ENCODE results near the gene SUMF2.
"Not testable (repeated sequence)": the region's sequence is repeated elsewhere in the genome, so short reads cannot be mapped to it uniquely, and the experiment has no call there.

SUMF2 gene

DNA sequence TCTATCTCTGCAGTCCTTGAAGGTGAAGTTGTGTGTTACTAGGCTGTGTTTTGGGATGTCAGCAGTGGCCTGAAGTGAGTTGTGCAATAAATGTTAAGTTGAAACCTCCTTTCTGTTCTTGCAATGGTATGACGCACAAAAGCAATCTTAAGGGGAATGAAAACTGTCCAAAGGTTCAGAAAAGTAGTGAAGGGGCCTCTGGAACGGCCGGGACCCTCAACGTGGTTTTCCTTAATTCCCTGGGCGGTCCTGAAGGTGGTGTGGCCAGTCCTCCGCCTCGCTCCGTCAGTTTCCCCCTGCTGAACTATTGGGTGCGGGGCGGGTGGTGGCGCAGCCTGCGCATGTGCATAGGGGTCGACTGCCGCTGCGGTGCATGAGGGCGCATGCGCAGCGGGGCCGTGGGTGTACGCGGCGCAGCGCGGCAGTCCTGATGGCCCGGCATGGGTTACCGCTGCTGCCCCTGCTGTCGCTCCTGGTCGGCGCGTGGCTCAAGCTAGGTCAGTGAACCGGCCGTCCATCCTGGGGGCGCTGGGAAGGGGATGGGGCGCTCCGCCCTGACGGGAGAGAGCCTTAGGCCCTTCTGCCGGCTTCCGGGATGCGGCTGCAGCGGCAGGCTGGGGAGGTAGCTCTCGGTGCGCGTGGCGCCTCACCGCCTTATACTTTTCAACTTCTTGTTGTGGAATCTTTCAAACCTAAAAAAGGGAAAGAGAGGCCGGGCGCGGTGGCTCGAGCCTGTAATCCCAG is at the start of gene SUMF2:
TSS of gene SUMF2 (plus strand) at position 405 of the 744 bp plus-strand sequence. CDS start at position 431, 26 bp downstream.
- peak; percentile 90 for DNase-seq

GRCh38 chr7:56017015-56017414 is 47.1 kb upstream of the SUMF2 start:
- not testable (repeated sequence) for DNase-seq

- DNase-seq = no peak
Measured at GRCh38 chr7:56019501-56019900, 44.6 kb upstream of the SUMF2 start.

DNA sequence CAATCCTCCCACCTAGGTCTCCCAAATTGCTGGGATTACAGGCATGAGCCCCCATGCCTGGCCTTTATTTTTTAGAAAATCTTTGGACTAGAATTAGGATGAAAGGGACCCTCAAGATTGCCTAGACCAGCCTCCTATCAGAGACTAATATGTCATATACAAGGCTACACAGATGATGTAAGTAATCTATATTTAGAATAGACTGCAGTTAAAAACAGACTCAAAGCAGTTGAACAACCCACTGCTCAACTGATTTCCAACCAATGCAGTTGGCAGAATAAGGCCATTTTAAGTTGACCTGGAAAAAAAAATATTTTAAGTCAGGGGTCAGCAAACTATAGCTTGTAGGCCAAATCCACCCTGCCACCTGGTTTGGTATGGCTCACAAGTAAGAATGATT is 40.6 kb upstream of the SUMF2 start:
- no peak for DNase-seq

DNA sequence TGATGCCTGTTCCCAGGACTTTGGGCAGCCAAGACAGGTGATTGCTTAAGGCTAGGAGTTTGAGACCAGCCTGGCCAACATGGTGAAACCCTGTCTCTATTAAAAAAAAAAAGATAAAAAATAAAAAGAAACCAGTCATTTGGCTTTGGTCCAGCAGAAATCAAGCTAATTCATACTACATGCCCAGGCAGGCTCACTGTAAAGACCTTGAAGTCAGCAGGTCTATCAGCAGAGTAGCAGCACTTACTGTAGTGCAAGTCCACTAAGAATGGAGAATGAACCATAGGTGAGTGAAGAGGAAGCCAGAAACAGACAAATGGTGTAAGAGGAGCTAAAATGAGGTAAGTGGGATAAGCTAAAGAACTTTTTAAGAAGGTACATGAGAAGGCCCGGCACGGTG is 37.5 kb upstream of the SUMF2 start:
- DNase-seq = no peak

- DNase-seq = no peak
Measured at GRCh38 chr7:56028942-56029630, 35.0 kb upstream of the SUMF2 start.

DNA sequence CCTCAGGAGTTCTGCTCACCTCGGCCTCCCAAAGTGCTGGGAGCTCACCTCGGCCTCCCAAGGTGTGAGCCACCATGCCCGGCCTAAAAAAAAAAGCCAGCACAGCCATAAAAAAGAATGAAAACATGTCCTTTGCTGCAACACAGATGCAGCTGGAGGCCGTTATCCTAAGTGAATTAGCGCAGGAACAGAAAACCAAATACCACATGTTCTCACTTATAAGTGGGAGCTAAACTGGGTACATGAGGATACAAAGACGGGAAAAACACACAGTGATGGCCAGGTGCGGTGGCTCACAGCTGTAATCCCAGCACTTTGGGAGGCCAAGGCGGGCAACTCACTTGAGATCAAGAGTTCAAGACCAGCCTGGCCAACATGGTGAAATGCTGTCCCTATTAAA is 33.7 kb upstream of the SUMF2 start:
- no peak for DNase-seq

- DNase-seq = not testable (repeated sequence)
Measured at GRCh38 chr7:56031556-56031955, 32.5 kb upstream of the SUMF2 start.

GRCh38 chr7:56032578-56032977 is 31.5 kb upstream of the SUMF2 start:
- not testable (repeated sequence) for DNase-seq

- peak; percentile 78 for DNase-seq
Measured at GRCh38 chr7:56033671-56034432, 30.2 kb upstream of the SUMF2 start.

DNA sequence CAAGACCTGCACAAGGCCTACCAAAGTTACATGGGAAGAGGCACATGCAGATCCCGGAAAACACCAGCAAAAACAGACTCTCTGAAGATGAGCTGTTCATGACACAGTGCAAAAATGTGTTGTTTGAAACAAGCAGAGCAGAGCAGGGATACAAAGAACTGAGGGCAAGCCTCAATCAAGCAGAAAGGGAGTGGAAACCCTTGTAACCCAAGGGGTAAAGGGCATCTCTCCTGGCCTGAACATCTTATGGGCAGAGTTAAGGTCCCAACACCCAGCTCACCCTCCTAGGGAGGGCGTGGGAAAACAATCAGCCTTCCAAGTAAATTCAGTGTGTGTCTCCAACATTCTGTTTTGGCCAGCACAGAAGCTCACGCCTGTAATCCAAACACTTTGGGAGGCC is 23.4 kb upstream of the SUMF2 start:
- no peak for DNase-seq

- DNase-seq = not testable (repeated sequence)
Measured at GRCh38 chr7:56045758-56046157, 18.3 kb upstream of the SUMF2 start.

GRCh38 chr7:56046721-56047445 is 17.2 kb upstream of the SUMF2 start:
- DNase-seq = no peak

- not testable (repeated sequence) for DNase-seq
Measured at GRCh38 chr7:56047446-56048116, 16.5 kb upstream of the SUMF2 start.

GRCh38 chr7:56048245-56048644 is 15.8 kb upstream of the SUMF2 start:
- DNase-seq = no peak

GRCh38 chr7:56048763-56049162 is 15.3 kb upstream of the SUMF2 start:
- not testable (repeated sequence) for DNase-seq

DNA sequence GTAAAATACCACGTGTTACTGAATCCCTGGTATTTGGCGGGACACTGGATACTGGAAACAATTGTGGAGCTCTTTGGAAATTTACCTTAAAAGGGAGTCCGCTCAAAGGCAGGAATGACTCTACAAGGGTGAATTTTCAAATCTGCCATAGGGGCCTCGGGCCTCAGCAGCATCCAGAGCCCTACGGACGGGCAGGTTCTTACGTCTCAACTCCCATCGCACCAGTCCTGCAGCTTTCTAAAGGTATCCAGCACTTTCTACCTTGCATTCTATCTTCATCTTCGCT is 13.1 kb upstream of the SUMF2 start:
- no peak for DNase-seq

- DNase-seq = peak; percentile 89
Measured at GRCh38 chr7:56051339-56052191, 12.5 kb upstream of the SUMF2 start, which contains the start of the genes CCT6A and PSPH. Gene CCT6A (plus strand): TSS chr7:56051765. CDS start chr7:56051849, 84 bp downstream. Gene PSPH (minus strand): TSS chr7:56051444. CDS start chr7:56021212, 30,232 bp downstream.

GRCh38 chr7:56053379-56053778 is 10.7 kb upstream of the SUMF2 start:
- no peak for DNase-seq

DNA sequence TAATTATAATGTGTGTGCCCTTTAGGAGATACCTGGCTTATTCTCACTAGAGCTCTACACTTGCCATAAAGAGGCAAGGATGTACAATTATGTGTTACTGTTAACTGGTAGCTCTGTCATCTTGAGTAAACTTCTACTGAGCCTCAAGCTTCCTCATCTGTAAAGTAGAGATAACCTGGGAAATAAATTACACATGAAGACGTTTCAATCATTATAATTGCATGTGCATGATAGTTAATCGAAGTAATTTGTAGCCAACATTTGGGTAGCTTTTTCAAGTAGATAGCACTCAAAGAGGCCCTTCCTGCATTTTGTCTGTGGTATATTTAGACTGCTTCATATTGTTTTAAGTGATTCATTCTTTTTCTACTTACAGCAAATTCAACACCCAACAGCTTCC is 10.1 kb upstream of the SUMF2 start:
- DNase-seq = no peak

GRCh38 chr7:56062382-56062781 is 1.7 kb upstream of the SUMF2 start:
- no peak for DNase-seq
